GM21786 (cell line): Measurements from ENCODE around the gene GSX1.
A peak's percentile ranks its signal among the peaks of the same experiment; 100 is the strongest.
"Not testable (repeated sequence)": the region's sequence is repeated elsewhere in the genome, so short reads cannot be mapped to it uniquely, and the experiment has no call there.

Experiments used
- ATAC-seq: cut with Tn5 transposase; IDR thresholded peaks from one replicate; pipeline ENCODE4 v1.9.1; 2021; ENCODE audit not compliant: unreplicated experiment

Gene GSX1

DNA sequence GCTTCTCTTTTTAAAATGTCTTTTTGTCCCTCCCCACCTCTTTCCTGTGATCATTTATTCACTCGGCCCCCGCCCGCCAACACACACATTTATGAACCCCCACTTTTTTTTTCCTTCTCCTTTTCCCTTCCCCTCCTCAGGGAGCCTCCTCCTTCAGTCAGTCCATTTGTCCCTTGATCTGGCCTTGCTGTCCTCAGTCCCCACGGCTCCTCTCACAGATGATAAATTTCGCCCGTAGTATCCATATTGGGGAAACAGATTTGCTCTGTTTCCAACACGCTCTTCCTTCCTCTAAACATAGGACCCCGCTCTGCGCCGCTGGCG, 2.0 kb downstream of the GSX1 start:
- no peak for ATAC-seq

DNA sequence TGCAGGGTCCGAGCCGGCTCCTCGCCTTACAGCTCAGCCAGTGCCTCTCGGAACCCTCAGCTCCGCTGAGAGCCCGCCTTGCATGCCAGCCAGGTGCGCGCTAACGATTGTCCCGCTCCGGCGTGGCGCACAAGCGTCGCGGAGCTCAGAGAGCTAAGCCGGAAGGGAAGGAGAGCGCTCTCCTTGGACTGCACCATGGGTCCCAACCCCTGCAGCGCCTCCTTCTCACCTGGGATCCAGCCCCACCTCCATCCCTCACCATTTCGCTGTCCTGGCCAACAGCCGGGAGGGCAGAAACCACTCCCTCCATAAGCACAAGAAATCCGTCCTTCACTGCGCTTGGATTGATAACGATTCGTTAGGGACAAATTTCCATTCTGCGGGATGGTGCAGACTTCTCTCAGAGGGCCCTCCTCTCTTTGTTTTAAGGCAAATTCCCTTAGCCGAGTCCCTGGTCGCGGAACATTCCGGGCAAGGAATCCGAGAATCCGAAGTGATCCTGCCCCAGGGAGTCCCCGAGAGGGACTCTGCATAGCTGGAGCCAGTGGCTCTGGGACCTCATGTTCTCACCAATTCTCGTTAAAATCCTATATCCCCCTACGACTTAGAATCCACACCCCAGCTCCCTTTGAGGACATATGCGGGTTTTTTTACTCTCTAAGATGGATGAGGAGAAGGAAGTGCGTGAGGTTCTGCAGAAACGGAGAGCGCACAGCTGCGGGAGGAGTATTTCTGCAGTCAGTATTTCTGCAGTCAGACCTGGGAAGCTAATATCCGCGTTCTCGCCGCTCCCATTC, 2.8 kb downstream of the GSX1 start:
- no peak for ATAC-seq

DNA sequence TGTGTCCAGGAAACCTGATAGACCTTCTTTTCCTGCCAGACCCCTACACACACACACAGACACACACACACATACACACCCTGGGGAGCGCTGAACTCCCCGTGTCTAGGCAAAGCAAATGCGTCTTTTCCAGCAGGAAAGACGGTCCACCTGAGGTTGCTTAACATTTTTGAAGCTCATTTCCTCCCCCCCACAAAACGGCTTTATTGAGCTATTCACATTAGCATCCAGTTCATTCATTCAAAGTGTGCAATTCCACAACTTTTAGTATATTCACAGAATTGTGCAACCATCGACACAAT, 3.4 kb downstream of the GSX1 start:
- ATAC-seq: no peak

DNA sequence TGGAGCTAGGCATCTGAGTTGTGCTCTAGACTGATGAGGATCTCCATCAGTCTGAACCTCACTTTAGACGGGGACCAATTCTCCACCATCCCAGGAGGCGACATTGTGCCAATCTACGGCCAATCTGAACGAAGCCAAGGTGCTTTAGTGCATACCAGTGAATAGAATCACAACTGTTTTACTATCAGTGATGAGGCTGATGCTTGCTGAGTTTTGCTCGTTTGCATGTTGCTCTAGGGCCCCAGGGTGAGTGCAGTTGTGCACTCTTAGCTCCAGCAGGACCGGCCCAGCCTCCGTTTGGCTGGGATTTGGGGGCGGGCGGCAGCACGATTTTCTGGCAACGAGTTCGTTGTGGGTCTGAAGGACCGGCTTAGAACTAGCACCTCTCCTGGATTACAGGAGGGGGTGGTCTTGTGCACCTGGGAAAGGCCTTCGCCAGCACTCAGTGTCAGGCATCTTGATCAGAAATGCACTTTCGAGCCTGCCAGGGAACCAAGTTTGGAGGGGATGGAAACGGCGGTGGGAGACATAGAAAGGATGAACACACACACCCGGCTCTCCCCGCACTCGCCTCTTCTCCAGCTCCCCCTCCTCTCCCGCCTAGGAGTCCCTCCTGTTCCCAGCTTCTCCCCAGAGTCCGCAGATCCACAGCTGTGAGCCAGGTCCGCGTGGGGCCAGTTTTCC, 4.4 kb downstream of the GSX1 start:
- no peak for ATAC-seq

DNA sequence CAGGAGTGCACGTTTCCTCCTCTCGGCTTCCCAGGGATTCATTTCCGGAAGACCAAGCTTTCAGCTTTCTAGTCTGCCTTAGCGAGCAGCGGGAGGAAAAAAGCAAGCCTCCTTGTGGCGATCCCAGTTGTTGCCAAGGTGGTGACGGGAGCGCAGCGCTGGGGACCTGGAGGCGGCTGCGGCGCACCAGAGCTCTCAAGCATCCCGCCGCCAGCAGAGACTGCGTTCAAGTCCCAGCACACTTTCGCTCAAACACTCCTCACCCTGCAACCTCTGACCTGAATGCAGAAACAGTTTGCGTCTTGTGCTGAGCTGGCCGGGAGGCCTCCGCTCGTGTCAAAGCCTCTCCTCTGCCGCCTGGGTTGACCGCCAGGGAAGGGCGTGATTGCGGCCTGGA, 4.9 kb downstream of the GSX1 start:
- no peak for ATAC-seq

DNA sequence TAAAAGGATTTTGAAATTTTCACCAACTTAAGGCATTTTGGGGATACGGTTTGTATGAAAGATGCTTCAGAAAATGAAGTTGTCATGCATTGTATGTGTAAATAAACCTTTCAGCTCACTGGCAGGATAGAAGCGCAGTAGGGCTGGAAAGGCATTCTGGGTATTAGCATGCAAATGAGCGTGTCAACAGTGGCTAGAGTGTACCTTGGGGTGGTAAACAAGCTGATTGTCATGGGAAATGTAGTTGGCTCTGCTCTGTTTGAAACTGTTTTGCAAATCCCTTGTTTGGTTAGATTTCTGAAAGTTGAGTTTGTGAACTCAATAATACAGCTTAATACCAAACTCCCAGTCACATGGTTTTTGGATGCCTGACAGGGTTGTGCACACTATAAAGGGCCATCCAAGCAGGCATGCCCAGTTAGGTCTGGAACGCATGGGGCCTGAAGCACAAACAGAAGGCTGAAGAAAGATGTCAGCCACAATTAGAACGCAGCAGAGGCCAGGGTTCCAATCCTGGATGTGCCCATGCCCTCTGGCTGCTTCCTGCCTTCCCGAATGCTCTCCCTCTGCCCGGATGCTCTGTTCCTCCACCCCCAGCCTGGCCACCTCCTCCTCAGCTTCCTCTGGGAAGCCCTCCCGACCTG, 14.6 kb downstream of the GSX1 start:
- no peak for ATAC-seq

DNA sequence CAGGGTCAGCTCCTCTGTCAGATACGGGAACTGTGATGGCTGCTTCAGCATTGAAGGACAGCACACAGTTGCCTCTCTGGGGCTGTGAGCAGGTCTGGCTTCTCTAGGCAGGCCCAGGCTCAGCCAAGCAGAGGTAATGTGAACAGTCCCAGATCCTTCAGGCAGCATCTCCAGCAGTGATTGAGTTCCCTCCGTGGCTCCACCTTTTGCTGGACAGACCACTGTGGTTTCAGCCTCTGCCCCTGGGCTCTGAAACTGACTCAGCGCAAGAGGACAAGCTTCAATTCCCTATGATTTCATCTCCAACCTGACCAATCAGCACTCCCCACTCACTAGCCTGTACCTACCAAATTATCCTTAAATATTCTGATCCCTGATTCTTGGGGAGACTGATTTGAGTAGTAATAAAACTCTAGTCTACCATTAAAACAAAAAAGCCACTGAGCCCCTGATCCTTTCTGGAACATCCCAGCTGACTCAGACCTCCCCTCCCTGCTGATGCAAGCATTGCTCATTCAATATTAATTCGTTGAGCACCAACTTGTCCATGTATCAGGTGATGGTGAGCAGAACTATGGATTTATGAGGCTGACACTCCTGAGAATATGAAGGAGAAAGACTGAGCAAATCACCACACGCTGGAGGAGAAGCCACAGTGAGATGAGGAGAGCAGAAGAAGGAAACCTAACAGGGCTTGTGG, 16.7 kb downstream of the GSX1 start:
- ATAC-seq: no peak

DNA sequence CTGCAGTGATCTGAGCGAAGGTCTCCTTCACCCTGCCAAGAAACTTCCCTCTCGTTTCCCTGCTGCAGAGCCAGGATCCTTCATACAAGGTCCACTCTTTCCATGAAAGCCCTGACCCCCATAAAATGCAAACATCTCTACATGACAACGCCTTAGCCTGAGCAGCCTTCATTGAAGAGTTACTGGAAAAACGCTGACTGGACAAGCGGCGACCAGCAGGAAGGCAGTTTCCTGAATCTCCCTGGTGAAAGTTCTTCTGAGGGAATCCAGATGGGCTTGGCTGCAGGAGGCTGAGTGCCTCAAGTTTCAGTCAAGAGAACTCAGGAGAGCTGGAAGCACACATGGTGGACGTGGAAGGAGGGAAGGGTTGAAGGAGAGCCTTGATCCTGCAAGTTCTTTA, 17.7 kb downstream of the GSX1 start:
- no peak for ATAC-seq

DNA sequence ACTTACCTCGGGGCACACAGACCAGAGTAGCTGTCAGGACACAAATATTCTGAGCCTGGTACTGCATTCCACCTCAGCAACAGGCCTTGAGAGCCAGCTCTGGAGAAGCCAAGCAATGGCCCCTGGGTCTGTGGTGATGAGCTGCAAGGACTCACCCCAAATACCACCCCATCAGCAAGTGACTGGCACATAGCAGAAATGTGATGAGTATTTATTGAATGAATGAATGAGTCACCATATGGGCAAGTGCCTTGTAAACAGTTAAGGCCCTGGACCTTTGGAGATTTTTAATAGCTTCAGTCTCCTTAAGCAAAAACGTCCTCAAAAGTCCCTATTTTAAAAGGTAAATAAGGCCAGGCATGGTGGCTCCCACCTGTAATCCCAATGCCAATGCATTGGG, 18.2 kb downstream of the GSX1 start:
- no peak for ATAC-seq

DNA sequence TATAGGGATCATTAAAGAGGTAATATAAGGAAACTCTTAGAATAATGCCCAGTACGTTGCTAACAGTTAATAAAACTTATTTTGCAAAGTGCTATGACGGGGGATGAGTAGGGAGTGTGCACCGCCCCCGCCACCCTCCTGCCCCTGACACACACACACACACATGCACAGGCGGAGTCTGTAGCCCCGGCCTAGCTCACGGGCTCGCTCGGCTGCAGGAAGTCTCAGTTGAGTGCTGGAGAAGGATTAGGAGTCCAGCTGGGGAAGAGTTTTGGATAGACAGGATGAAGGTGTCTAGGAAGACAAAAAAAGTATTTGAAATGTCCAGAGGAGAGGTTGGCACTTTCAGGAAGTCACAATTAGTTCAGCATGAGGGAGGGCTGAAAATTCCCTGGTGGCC, 21.5 kb downstream of the GSX1 start:
- ATAC-seq: no peak

DNA sequence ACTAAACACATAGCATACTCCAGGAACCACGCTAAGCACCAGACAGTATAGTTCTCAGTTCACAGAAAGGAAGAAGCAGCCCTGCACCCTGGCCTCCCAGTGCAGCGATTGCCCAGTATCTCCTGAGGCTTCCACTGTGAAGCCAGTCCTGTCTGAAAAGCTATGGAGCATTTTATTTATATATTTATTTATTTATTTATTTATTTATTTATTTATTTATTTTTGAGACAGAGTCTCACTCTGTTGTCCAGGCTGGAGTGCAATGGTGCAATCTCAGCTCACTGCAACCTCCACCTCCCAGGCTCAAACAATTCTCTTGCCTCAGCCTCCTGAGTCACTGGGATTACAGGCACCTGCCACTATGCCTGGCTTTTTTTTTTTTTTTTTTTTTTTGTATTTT, 25.5 kb downstream of the GSX1 start:
- ATAC-seq: not testable (repeated sequence)

DNA sequence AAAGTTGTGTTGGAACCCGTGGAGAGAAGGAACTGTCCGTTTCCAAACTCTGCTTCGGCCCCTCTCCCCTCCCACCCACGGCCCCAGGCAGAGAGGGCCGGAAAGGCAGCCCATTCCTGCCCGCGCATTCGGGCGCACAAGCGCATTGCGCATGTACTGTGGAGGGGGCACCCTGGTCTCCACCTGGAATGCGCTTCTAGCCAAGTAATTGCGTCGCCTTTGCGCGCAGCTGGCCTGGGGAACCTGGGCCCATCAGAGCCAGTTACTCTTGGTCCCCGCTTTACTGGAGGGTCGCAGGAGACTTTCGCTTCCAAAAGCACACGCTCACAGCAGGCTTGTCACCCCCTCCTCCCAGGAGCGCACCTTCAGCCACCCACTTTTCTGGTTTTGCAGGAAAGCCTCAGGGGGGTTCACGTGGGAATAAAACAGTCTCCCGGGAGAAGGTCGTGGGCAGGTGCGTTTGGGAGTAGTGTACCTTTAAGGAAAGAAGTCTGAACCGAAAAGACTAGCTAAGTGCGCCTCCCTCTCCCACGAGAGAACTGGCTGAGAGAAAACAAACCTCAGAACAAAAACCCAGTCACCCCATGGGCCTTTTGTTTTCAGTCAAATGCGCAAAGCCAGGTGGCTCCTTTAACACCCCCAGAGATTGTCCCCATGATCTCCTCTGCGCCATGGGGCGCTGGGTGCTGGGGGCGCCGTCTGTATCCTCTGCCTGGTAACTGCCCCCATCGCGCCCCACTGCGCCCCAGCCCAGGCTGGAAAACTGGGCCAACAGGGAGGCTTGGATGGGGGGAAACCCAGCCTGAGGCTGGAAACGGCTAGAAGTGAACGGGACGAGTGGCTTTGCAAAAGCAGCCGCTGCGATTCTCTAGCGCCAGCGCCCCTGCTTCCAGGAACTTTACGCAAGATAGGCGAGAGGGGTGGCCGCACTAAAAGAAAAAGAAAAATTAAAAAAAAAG, 28.5 kb downstream of the GSX1 start:
- no peak for ATAC-seq

DNA sequence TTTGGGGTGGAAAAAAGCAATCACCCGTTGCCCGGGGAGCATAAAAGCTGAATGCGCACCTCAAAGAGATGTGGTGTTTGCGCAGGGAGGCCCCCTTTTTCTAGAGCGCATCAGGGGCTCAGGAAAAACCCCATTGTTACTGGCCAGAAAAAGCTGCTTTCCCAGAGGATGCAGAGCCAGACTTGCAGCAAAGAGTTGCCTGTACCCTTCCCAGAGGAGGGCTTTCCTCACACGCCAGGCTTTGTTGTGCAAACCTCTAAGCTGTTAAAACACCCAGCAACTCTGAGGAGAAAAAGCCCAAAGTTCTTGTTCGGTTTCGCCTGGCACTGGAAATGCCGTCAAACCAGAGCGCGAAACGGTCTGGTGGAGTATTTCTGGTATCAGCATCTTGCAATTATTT, 29.3 kb downstream of the GSX1 start:
- no peak for ATAC-seq

DNA sequence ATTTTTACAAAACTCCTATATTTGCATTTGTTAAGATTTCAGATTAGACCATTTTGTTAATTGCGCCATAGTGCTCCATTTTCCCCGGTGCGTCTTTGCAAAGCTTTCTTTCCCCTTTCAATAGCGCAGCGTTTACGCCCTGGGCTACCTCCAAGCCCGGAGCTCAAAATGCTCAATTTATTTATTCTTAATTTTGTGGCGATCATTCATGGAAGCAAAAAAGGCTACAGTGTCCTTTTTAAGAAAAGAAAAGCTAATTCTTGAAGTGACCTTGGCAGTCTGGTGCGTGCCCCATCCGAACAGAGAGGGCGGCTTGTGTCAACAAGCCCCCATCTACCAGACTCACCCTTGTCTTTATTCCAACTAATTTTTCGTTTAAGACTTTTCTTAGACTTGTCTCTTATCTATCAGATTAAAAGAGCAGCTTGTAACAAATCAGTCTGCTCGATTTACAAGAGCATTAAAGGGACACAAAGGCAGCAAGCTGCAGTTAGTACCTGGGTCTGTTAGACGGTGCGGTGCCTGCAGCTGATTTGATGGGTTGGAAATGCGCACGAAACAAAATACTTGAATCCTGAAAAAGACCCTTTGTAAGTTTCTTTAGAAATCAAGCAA, 30.1 kb downstream of the GSX1 start:
- ATAC-seq: no peak

DNA sequence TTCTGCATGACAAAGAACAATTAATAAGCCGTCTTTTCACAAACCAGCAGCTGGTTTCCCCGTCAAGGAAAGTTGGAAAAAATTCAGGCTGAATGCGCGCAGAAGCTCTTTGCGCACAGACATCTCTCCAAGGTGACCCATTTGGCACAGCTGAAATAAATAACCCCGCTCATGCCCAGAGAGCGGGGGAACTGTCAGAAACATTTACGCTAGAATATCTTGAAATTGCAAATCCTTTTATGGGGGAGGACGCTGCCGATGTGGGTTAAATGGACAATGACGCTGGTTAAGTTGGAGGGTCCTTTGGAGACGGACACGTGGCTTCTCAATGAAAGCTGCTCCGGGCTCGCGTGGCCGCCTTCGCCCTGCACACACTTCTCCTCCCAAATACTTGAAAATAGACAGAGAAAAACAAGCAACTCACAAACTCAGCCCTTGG, 30.6 kb downstream of the GSX1 start:
- ATAC-seq: no peak

DNA sequence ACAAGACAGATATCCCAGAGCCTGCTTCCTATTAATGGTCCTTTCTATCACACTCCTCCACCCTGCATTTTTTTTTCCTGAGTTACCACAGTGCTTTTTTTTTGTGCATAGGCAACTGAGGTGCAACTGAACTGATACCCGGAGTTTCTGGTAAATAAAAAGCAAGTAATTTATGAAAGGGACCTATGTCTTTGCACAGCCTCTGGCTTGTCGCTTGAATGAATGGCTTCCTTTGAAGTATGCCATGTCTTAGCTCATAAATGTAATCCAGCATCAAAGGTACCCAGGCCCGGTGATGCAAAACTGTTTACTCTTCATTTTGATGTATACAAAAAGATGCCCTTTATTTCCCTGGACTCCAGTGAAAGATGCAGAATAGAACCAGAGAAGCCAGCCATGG, 31.8 kb downstream of the GSX1 start:
- ATAC-seq: no peak

DNA sequence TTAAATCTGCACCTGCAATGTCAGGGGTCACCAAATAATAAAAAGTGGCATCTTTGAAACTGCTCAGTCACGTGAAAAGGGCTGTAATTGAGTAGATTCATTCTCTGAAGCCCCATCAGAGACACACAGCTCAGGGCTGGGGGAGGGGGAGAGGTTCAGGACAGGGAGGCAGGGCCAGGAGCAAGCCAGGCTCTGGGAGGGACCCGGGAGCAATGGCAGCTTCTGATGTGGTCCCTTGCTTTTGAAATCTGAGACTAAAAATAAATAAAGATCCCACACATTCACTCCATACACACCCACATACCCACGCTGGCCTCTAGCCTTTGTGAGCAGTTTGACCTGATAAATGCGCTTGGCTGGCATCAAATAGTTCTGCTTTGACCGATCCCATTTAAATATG, 32.8 kb downstream of the GSX1 start:
- ATAC-seq: no peak

DNA sequence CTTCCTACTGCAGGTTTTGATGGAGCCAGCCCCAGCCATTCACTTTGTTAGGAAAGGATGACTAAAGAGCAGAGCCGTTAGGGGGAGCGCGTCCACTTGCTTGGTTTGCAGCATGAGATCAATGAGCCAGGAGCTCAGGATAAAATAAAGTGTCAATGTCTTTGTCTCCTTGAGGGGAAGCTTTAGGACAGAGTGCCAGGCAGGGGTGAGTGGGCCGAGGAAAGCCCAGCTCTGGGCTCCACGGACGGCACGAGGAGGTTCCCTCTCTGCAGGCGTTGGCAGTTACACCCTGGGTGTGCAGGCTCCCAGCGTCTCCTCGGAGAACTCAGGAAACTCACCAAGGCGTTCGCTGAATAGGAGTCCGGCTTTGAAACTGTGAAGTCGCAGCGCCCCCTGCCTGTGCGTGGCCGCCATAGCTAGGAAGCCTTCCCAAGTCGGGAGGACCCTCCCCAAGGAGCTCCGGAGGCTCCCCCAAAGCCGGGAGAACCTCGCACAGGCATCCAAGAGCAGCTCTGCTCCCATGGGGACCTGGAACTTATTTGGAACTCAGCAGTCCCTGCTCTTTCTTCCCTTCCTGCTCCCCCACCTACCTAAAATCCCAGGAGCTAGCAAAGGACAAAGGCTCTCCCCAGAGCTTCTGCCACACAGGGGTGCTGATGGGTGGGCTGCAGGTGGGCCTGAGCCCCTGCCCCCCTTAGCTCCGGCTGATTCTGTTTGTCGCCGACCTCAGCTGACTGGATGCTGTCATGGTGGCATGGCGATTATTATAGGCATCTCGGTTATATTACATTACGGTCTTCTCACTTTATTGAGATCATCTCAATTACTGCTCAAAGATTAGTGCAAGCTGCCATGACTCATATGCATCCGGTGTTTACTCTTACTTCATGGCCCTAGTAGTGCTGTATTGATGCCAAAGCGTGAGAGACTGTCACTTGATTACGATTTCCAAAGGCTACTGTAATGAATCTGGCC, 34.4 kb downstream of the GSX1 start:
- ATAC-seq: peak; percentile 55

DNA sequence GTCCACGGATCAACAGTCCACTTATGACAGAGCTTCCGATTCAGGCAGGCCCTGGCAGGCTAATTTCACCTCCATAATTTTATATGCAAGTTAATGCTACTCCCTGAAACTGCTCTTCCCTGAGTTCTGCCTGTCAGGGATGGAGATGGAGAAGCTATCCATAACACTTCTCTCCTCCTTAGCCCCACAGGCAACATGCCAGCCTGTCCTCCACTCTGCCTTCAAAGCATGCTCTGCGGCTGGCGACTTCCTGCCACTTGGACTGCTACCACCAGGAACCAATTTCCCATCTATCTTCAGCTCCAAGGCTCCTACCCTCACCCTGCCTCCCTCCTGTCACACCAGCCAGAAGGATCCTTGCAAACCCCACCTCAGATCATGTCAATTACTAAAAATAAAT, 35.4 kb downstream of the GSX1 start:
- ATAC-seq: no peak
